Measurements from ENCODE around the gene GALC. TPM values are rescaled to one million over a fixed set of nuclear protein-coding genes. Genes with fewer than 3 reads are reported as not detected.

GALC gene
- total RNA-seq, 4 donors from 2014 or later = 11.8 to 40.2 (median 20.2) TPM

- no peaks in the 10 kb centered on the region for H3K27me3 ChIP-seq
- no peaks in the 10 kb centered on the region for H3K4me1 ChIP-seq
- DNase-seq = no peak
- no peaks in the 10 kb centered on the region for H3K9me3 ChIP-seq
- intact Hi-C loops (cut with DNase I; ENCODE audit: low total_unique reads) = no loop called here
- TF ChIP-seq, protein P1, sequence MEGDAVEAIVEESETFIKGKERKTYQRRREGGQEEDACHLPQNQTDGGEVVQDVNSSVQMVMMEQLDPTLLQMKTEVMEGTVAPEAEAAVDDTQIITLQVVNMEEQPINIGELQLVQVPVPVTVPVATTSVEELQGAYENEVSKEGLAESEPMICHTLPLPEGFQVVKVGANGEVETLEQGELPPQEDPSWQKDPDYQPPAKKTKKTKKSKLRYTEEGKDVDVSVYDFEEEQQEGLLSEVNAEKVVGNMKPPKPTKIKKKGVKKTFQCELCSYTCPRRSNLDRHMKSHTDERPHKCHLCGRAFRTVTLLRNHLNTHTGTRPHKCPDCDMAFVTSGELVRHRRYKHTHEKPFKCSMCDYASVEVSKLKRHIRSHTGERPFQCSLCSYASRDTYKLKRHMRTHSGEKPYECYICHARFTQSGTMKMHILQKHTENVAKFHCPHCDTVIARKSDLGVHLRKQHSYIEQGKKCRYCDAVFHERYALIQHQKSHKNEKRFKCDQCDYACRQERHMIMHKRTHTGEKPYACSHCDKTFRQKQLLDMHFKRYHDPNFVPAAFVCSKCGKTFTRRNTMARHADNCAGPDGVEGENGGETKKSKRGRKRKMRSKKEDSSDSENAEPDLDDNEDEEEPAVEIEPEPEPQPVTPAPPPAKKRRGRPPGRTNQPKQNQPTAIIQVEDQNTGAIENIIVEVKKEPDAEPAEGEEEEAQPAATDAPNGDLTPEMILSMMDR (IDR thresholded peaks at IDR 0.05) = no peak
- TF ChIP-seq POLR2A (IDR thresholded peaks at IDR 0.05) = no peak
- no peak overlapping the region for H3K4me3 ChIP-seq
- H3K36me3 ChIP-seq = no peaks in the 10 kb centered on the region
- H3K27ac ChIP-seq = no peak overlapping the region
Observed at GRCh38 chr14:88007608-88008007, 14.6 kb upstream of the GALC start.

DNA sequence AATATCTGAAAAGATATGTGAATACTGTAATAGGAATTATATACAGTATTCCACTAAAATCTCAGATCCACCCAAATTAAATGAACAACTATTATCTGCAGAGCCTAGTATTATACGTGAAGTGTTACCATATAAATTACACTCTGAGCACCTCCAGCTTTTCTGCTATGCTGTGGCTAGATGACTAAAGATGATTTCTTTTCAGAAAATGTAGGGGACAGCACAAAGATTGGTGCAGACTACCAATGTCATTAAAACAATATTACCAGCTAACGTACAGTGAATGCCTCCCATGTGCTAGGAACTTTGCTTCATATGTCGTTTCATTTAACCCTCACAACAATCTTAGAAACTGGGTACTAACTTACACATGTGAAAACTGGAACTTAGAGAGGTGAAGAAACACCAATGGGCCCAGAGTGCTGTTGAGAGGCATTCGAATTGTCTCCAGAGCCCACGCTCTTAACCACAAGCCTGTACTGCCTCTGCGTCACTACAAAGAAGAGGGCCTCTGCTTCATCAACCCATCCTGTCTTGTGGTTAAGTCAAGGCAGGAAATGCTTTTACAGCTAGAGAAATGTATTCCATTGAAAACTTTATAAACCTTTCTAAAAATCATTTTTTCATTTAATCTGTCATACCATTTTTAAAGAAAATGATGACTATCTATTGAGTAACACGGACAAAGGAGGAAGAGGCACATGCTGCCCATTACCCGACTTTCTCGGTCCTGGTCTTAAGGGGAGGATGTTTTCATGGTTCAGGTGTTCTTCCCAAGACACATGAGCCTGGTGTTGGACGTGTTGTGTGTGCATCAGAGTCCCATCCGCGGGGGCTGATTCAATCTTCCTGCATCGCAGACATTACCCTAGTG, 13.2 kb upstream of the GALC start:
- H3K27ac ChIP-seq = no peak overlapping the region
- H3K9me3 ChIP-seq = no peaks in the 10 kb centered on the region
- H3K4me1 ChIP-seq = no peaks in the 10 kb centered on the region
- no peaks in the 10 kb centered on the region for H3K27me3 ChIP-seq
- H3K4me3 ChIP-seq = no peak overlapping the region
- intact Hi-C loops (cut with DNase I; ENCODE audit: low total_unique reads) = no loop called here
- DNase-seq = no peak
- no peaks in the 10 kb centered on the region for H3K36me3 ChIP-seq
- TF ChIP-seq, protein P1 (IDR thresholded peaks at IDR 0.05) = no peak
- no peak for TF ChIP-seq POLR2A (IDR thresholded peaks at IDR 0.05)

GRCh38 chr14:88005050-88005481, 12.1 kb upstream of the GALC start, which contains the start of gene GPR65:
GPR65 (plus strand) TSS chr14:88005135; CDS start chr14:88010848, 5,713 bp downstream.
- TF ChIP-seq, protein P1 (IDR thresholded peaks at IDR 0.05) = no peak
- no peak for TF ChIP-seq POLR2A (IDR thresholded peaks at IDR 0.05)
- Histone ChIP-seq H3K4me1 (no peaks in the 10 kb centered on the region), H3K36me3 (no peaks in the 10 kb centered on the region), H3K4me3 (no peak within 1 kb of the TSS), H3K9me3 (no peaks in the 10 kb centered on the region), H3K27ac (no peak within 1 kb of the TSS), H3K27me3 (no peaks in the 10 kb centered on the region)
- no peak for DNase-seq
- intact Hi-C loops (cut with DNase I; ENCODE audit: low total_unique reads) = no loop called here

GRCh38 chr14:88004506-88005036, 11.6 kb upstream of the GALC start:
- H3K27ac ChIP-seq = no peak overlapping the region
- no peaks in the 10 kb centered on the region for H3K9me3 ChIP-seq
- no peaks in the 10 kb centered on the region for H3K27me3 ChIP-seq
- TF ChIP-seq POLR2A (IDR thresholded peaks at IDR 0.05) = no peak
- TF ChIP-seq, protein P1 (IDR thresholded peaks at IDR 0.05) = no peak
- no peak for DNase-seq
- H3K4me3 ChIP-seq = no peak overlapping the region
- H3K36me3 ChIP-seq = no peaks in the 10 kb centered on the region
- H3K4me1 ChIP-seq = no peaks in the 10 kb centered on the region
- intact Hi-C loops (cut with DNase I; ENCODE audit: low total_unique reads) = no loop called here

- H3K27me3 ChIP-seq = no peaks in the 10 kb centered on the region
- intact Hi-C loops (cut with DNase I; ENCODE audit: low total_unique reads) = no loop called here
- no peak overlapping the region for H3K4me3 ChIP-seq
- no peak for DNase-seq
- H3K9me3 ChIP-seq = no peaks in the 10 kb centered on the region
- no peak overlapping the region for H3K27ac ChIP-seq
- no peak for TF ChIP-seq POLR2A (IDR thresholded peaks at IDR 0.05)
- TF ChIP-seq, protein P1 (IDR thresholded peaks at IDR 0.05) = no peak
- H3K36me3 ChIP-seq = no peaks in the 10 kb centered on the region
- H3K4me1 ChIP-seq = no peaks in the 10 kb centered on the region
Observed at GRCh38 chr14:88003425-88003824, 10.4 kb upstream of the GALC start.
